Hepatocyte (in vitro differentiated cells): Measurements from ENCODE around the gene NXPH4.

Experiments used
- EZH2phosphoT487 ChIP-seq: fragments of 200-600 bp; sonication (generic); IDR thresholded peaks from one replicate; pipeline ENCODE4 v1.6.1; 2018; ENCODE audit warnings: antibody characterized with exemption, mild to moderate bottlenecking, low read depth, moderate library complexity; ENCODE audit not compliant: unreplicated experiment, severe bottlenecking
- TF ChIP-seq, protein P1 (sequence below): fragments of 200-600 bp; sonication (generic); IDR thresholded peaks from 2 replicates; pipeline ENCODE4 v1.5.1; 2016; ENCODE audit warnings: antibody characterized with exemption, mild to moderate bottlenecking; ENCODE audit not compliant: poor library complexity

DNA sequence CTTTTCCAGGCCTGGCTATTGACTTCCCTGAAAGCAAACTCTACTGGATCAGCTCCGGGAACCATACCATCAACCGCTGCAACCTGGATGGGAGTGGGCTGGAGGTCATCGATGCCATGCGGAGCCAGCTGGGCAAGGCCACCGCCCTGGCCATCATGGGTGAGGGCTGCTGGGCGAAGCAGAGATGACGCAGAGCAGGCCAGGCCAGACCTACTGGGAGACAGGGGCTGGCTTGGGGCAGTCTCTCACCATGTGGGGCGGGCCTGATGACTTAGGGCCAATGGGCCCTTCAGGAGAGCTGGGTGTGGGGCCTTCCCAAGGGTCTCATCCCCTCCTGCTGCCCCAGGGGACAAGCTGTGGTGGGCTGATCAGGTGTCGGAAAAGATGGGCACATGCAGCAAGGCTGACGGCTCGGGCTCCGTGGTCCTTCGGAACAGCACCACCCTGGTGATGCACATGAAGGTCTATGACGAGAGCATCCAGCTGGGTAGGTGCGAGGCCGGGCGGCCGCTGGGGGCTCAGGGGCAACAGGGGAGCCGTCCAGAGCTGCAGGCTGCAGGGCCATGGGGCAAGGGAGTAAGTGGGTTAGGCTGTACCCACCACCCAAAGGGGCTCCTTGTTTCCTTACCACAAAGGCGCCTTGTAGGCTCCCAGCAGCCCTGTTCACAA, 36.1 kb upstream of the NXPH4 start:
- TF ChIP-seq, protein P1, sequence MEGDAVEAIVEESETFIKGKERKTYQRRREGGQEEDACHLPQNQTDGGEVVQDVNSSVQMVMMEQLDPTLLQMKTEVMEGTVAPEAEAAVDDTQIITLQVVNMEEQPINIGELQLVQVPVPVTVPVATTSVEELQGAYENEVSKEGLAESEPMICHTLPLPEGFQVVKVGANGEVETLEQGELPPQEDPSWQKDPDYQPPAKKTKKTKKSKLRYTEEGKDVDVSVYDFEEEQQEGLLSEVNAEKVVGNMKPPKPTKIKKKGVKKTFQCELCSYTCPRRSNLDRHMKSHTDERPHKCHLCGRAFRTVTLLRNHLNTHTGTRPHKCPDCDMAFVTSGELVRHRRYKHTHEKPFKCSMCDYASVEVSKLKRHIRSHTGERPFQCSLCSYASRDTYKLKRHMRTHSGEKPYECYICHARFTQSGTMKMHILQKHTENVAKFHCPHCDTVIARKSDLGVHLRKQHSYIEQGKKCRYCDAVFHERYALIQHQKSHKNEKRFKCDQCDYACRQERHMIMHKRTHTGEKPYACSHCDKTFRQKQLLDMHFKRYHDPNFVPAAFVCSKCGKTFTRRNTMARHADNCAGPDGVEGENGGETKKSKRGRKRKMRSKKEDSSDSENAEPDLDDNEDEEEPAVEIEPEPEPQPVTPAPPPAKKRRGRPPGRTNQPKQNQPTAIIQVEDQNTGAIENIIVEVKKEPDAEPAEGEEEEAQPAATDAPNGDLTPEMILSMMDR, result no peak
- TF ChIP-seq EZH2phosphoT487, result no peak
